Caki2 (cell line): ENCODE measurements around the gene SMC2. TPM values are rescaled to one million over a fixed set of nuclear protein-coding genes. Genes with fewer than 3 reads are reported as not detected.
A peak's percentile ranks its signal among the peaks of the same experiment; 100 is the strongest.

Experiments used
- DNase-seq: peaks from one replicate; pipeline ENCODE4 v3.0.0-alpha.2; 2015; ENCODE audit warnings: low read depth
- in situ Hi-C: cut with HindIII; loops from 2 replicates; pipeline ENCODE4 v1.10.0; 2016; ENCODE audit warnings: low sequenced_read_pairs, low pct_unique_long_range_greater_than_20kb, mixed read lengths
- total RNA-seq: library from RNA; depleted of rRNA; stranded (reverse); fragments of >200 nt; shearing (Covaris generic); gene quantifications from 2 replicates; pipeline ENCODE4 v1.2.3, GENCODE V29; 2014; ENCODE audit warnings: low replicate concordance; rRNA removed

SMC2 gene
- total RNA-seq = 7.8 and 11.1 TPM in 2 replicates

GRCh38 chr9:104093647-104094533 is at the start of gene SMC2:
SMC2 (plus strand) TSS chr9:104094309; CDS start chr9:104095385, 1,076 bp downstream.
- in situ Hi-C loops = no loop called here
- DNase-seq = peak; percentile 94

GRCh38 chr9:104068546-104068945 is 25.6 kb upstream of the SMC2 start:
- in situ Hi-C loops = no loop called here
- DNase-seq = no peak

- no peak for DNase-seq
- in situ Hi-C loops = no loop called here
Observed at GRCh38 chr9:104069288-104069687, 24.8 kb upstream of the SMC2 start.

- no peak for DNase-seq
- in situ Hi-C loops = no loop called here
Observed at GRCh38 chr9:104071589-104071988, 22.5 kb upstream of the SMC2 start.

- in situ Hi-C loops = no loop called here
- no peak for DNase-seq
Observed at GRCh38 chr9:104073098-104073769, 20.9 kb upstream of the SMC2 start.

GRCh38 chr9:104073770-104074133 is 20.4 kb upstream of the SMC2 start:
- DNase-seq = no peak
- in situ Hi-C loops = no loop called here

GRCh38 chr9:104074876-104075275 is 19.2 kb upstream of the SMC2 start:
- DNase-seq = no peak
- in situ Hi-C loops = no loop called here

GRCh38 chr9:104075801-104076753 is 18.0 kb upstream of the SMC2 start:
- no peak for DNase-seq
- in situ Hi-C loops = no loop called here

- in situ Hi-C loops = no loop called here
- DNase-seq = no peak
Observed at GRCh38 chr9:104078596-104078995, 15.5 kb upstream of the SMC2 start.

- no peak for DNase-seq
- in situ Hi-C loops = no loop called here
Observed at GRCh38 chr9:104080983-104081382, 13.1 kb upstream of the SMC2 start.

- in situ Hi-C loops = no loop called here
- DNase-seq = no peak
Observed at GRCh38 chr9:104082168-104082567, 11.9 kb upstream of the SMC2 start.

- in situ Hi-C loops = no loop called here
- DNase-seq = no peak
Observed at GRCh38 chr9:104085525-104085924, 8.6 kb upstream of the SMC2 start.

GRCh38 chr9:104087894-104088293 is 6.2 kb upstream of the SMC2 start:
- in situ Hi-C loops = no loop called here
- DNase-seq = no peak

- no peak for DNase-seq
- in situ Hi-C loops = no loop called here
Observed at GRCh38 chr9:104088416-104088815, 5.7 kb upstream of the SMC2 start.

GRCh38 chr9:104090578-104090977 is 3.5 kb upstream of the SMC2 start:
- DNase-seq = no peak
- in situ Hi-C loops = no loop called here

- no peak for DNase-seq
- in situ Hi-C loops = no loop called here
Observed at GRCh38 chr9:104091116-104091515, 3.0 kb upstream of the SMC2 start.

- in situ Hi-C loops = no loop called here
- no peak for DNase-seq
Observed at GRCh38 chr9:104091708-104092107, 2.4 kb upstream of the SMC2 start.

GRCh38 chr9:104092192-104092591 is 1.9 kb upstream of the SMC2 start:
- in situ Hi-C loops = no loop called here
- DNase-seq = no peak
